HFF-Myc (cell line): ENCODE results near the gene PPIA.

Experiments
- DNase-seq: peaks from one replicate; pipeline ENCODE4 v3.0.0-alpha.2; 2011; ENCODE audit warnings: low read depth; ENCODE audit errors: extremely low read depth
- H3K4me3 ChIP-seq: replicated peaks from 2 replicates; pipeline ENCODE4 v1.5.1; 2011; ENCODE audit warnings: low read depth, mild to moderate bottlenecking, control low read depth, low read length
- CTCF ChIP-seq: IDR thresholded peaks from 2 replicates; pipeline ENCODE4 v1.5.1; 2012; ENCODE audit warnings: mild to moderate bottlenecking, low read depth, low read length, control low read depth; ENCODE audit errors: missing control alignments

PPIA gene

GRCh38 chr7:44764665-44765578 lies 31.6 kb upstream of the PPIA start:
- peak; percentile 11 for TF ChIP-seq CTCF
- H3K4me3 ChIP-seq = no peak overlapping the region
- no peak for DNase-seq

- no peak for DNase-seq
- TF ChIP-seq CTCF = no peak
These were observed 30.7 kb upstream of the PPIA start for GRCh38 chr7:44765579-44766415.

GRCh38 chr7:44766416-44766801 lies 30.1 kb upstream of the PPIA start:
- H3K4me3 ChIP-seq = no peak overlapping the region
- DNase-seq = no peak
- no peak for TF ChIP-seq CTCF

More at GRCh38 chr7:44765579-44766415, 30.7 kb upstream of the PPIA start:
- no peak overlapping the region for H3K4me3 ChIP-seq

DNA sequence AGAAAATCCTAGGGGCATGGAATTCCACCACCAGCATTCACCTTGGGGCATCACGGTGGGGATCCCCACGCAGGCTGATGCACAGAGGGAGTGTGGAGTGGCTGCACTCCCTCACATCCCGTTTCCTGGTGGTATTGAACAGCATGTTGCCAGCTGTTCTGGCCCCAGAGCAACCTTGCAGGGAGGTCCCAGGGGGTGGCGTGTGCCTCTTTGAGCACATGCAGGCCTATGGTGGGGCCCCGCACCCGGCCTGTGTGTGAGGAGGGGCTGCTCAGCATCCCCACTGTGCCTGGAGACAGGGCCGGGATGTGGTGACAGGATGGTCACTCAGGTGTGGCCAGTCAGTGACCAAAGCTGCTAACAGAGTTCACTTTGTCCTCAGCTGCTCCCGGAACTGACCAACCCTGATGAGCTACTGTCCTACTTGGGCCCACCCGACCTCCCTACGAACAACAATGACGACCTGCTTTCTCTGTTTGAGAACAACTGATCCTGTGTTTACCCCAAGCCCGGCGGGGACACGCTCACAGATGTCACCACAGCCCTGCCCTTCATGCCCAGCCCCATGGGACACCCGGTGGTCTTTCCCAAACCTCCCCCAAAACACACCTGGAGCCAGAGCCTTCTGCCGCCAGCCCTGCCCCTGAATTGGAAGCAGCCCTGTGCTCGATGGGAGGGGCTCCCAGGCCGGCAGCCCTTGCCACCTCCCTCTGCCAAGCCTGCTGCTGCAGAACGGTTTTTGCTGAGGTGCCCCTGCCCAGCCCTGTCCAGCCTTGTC lies 29.2 kb upstream of the PPIA start:
- no peak for DNase-seq
- no peak overlapping the region for H3K4me3 ChIP-seq
- TF ChIP-seq CTCF = no peak

DNA sequence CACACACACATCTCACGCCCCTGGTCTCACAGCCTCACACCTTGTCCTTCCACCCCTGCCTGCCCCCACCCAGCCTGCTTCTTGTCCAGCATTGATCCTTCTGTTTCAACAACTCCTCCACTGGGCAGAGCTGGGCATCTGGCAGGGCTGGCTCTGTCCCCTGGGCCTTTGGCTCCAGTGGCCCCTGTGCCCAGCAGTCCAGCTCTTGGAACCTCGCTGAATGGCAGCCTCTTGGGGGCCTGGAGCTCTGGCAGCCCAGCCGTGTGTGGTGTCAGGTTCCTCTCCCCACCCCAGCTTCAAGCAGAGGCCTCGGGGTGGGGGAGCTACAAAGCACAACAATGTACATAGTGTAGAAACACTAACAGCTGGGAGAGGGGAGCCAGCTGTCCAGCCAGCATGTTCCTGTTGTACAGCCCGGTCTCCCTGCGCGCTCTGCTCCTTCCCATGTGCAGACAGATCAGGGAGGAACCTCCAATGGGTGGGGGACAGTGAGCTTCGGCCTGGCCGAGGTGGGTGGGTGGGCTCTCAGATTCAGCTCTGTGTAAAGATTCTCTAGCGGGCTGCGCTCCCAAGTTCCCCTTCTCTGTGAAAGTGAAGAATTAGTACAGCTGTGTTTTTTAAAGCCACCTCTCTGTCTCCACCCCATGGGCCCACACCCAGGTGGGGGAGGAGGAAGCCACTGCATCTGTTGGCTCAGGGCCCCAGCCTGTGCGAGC lies 28.4 kb upstream of the PPIA start:
- H3K4me3 ChIP-seq = no peak overlapping the region
- DNase-seq = no peak
- TF ChIP-seq CTCF = no peak

DNA sequence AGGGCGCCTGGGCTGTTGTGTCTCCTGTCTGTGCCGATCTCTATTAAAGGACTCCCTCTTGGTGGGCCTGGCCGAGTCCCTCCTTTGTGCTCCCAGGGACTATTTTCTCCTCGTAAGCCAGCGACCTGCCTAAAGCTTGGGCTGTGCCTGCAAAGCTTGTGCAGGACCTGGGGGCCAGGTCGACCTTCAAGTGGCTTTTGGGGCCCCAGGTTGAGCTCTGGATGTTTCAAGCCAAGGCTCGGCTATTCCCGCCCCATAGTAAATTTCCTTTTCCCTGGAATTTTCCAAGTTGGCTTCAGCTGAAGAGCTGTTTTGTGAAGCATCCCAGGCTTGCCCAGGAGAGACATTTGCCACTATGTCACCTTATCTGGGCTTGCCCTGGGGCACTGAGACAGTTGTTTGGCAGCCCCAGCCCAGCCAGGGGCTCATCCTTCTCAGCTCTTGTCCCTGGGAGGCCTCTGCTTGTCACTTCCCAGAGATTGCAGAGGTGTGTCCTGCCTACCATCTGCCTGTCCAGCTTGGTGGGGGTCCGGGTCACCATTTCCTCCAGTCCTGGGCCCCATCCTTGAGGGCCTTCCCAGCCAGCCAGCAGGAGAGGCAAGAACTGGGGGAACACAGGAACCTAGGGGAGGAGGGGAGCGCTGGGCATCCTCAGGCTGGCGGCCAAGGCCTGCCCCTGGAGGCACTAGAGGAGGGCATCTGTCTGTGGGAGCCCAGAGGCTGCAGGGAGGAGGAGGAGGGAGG lies 27.7 kb upstream of the PPIA start:
- TF ChIP-seq CTCF = no peak
- no peak overlapping the region for H3K4me3 ChIP-seq
- no peak for DNase-seq
